NCI-H1092 treated with DMSO at 0.1 percent for 48 hours (cell line): ENCODE data around the gene CORO2B.

ENCODE experiments used
- DNase-seq: peaks from one replicate; lab custom pipeline; 2025; lab: John Stamatoyannopoulos, UW

The CORO2B gene

GRCh38 chr15:68650901-68651709 is 72.3 kb downstream of the CORO2B start:
- no peak for DNase-seq

- peak; percentile 62 for DNase-seq
Measured at GRCh38 chr15:68651916-68652525, 73.2 kb downstream of the CORO2B start.

- DNase-seq: no peak
Measured at GRCh38 chr15:68653031-68653635, 74.3 kb downstream of the CORO2B start.

GRCh38 chr15:68653801-68654200 is 75.0 kb downstream of the CORO2B start:
- DNase-seq: no peak

- no peak for DNase-seq
Measured at GRCh38 chr15:68654786-68655560, 76.2 kb downstream of the CORO2B start.

- peak; percentile 5 for DNase-seq
Measured at GRCh38 chr15:68655686-68656437, 77.1 kb downstream of the CORO2B start.

- no peak for DNase-seq
Measured at GRCh38 chr15:68656438-68656739, 77.6 kb downstream of the CORO2B start.

GRCh38 chr15:68658151-68658550 is 79.4 kb downstream of the CORO2B start:
- DNase-seq: peak; percentile 41

GRCh38 chr15:68658641-68659358 is 80.0 kb downstream of the CORO2B start:
- peak; percentile 20 for DNase-seq

GRCh38 chr15:68663526-68663925 is 84.7 kb downstream of the CORO2B start:
- no peak for DNase-seq

GRCh38 chr15:68666120-68666811 is 87.5 kb downstream of the CORO2B start:
- DNase-seq: peak; percentile 86

GRCh38 chr15:68666812-68667450 is 88.1 kb downstream of the CORO2B start:
- DNase-seq: peak; percentile 63

- DNase-seq: no peak
Measured at GRCh38 chr15:68667800-68668625, 89.2 kb downstream of the CORO2B start.

GRCh38 chr15:68668926-68669600 is 90.3 kb downstream of the CORO2B start:
- no peak for DNase-seq

- DNase-seq: no peak
Measured at GRCh38 chr15:68672251-68672650, 93.5 kb downstream of the CORO2B start.

- peak; percentile 50 for DNase-seq
Measured at GRCh38 chr15:68672781-68673205, 94.0 kb downstream of the CORO2B start.

- DNase-seq: no peak
Measured at GRCh38 chr15:68674975-68675374, 96.2 kb downstream of the CORO2B start.

GRCh38 chr15:68676011-68676605 is 97.3 kb downstream of the CORO2B start:
- DNase-seq: no peak
